ENCODE measurements around the gene ALDH7A1.

The ALDH7A1 gene

DNA sequence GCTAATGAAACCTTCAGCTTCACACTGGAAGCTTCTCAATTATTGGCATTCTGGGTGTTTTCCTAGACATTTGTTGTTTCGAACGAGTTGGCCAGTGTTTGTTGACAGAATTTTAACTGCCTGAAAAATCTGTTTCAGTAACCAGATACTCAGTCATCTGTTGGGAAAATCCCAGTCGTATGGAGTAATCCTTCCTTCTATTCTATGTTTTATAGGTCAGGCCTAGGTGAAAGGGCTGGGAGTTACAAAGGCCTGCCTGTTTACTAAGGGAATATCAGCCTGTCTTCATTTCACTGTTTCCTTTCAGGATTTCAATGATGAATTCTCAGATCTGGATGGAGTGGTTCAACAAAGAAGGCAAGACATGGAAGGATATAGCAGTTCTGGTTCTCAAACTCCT is 111.9 kb downstream of the ALDH7A1 start:
- H3K36me3 ChIP-seq (ENCODE audit: control insufficient read depth in 1 of 2, insufficient read depth in 2 of 2, low read length in 2 of 2), result peaks cover 41 to 64% of the 10 kb centered on the region in 2 donors
- no peaks in the 10 kb centered on the region for H3K27me3 ChIP-seq (ENCODE audit: control insufficient read depth in 1 of 2, insufficient read depth in 2 of 2, low read length in 2 of 2)
- H3K27ac ChIP-seq (ENCODE audit: low read depth, low read length), result no peak overlapping the region
- no peak overlapping the region for H3K4me3 ChIP-seq (ENCODE audit: low read depth in 1 of 2, low read length in 2 of 2)
- no peaks in the 10 kb centered on the region for H3K4me1 ChIP-seq (ENCODE audit: control insufficient read depth in 1 of 2, insufficient read depth in 2 of 2, low read length in 2 of 2)
- no peak overlapping the region for H3K9ac ChIP-seq (ENCODE audit: low read depth in 1 of 2, low read length in 2 of 2)
- no peaks in the 10 kb centered on the region for H3K9me3 ChIP-seq (ENCODE audit: control insufficient read depth in 1 of 2, low read length in 2 of 2)

DNA sequence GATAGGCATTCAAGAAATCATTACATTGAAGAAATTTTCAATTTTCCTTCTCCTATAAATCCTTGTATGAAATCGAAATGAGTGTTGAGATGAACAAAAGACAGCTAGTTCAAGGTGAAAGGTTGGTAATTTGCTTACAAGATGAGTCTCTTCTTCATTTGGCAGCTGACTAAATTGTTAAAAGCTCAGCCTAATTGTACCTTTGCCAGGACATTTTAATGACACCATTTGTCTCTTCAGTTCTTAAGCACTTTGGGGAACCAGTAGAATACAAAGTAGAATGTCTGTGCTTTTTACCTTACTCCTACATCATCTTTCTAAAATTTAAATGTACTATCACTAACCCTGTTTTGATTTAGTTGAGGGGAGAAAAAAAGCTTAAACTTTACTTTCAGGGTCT is 112.4 kb downstream of the ALDH7A1 start:
- no peaks in the 10 kb centered on the region for H3K9me3 ChIP-seq (ENCODE audit: control insufficient read depth in 1 of 2, low read length in 2 of 2)
- no peak overlapping the region for H3K4me3 ChIP-seq (ENCODE audit: low read depth in 1 of 2, low read length in 2 of 2)
- peaks cover 36 to 62% of the 10 kb centered on the region in 2 donors for H3K36me3 ChIP-seq (ENCODE audit: control insufficient read depth in 1 of 2, insufficient read depth in 2 of 2, low read length in 2 of 2)
- H3K9ac ChIP-seq (ENCODE audit: low read depth in 1 of 2, low read length in 2 of 2), result no peak overlapping the region
- H3K27me3 ChIP-seq (ENCODE audit: control insufficient read depth in 1 of 2, insufficient read depth in 2 of 2, low read length in 2 of 2), result no peaks in the 10 kb centered on the region
- no peak overlapping the region for H3K27ac ChIP-seq (ENCODE audit: low read depth, low read length)
- no peaks in the 10 kb centered on the region for H3K4me1 ChIP-seq (ENCODE audit: control insufficient read depth in 1 of 2, insufficient read depth in 2 of 2, low read length in 2 of 2)

DNA sequence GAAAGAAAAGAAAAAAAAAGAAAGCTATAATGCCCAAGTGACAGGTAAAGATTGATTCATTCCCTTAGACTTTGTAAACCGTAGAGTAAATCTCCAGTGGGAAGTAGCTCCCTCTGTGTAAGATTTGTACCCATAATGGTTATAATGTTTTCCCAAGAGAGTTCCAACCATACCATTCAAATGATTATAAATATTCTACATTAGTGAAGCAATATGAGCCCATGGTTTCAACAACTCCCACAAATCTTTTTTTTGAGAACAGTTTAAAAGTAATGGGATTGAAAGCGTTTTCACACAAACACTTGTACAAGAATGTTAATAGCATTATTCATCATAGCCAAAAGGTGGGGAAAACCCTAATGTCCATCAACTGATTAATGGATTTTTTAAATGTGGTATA is 113.8 kb downstream of the ALDH7A1 start:
- Histone ChIP-seq H3K4me3 (ENCODE audit: low read depth in 1 of 2, low read length in 2 of 2) (no peak overlapping the region), H3K4me1 (ENCODE audit: control insufficient read depth in 1 of 2, insufficient read depth in 2 of 2, low read length in 2 of 2) (no peaks in the 10 kb centered on the region), H3K27ac (ENCODE audit: low read depth, low read length) (no peak overlapping the region), H3K9ac (ENCODE audit: low read depth in 1 of 2, low read length in 2 of 2) (no peak overlapping the region), H3K27me3 (ENCODE audit: control insufficient read depth in 1 of 2, insufficient read depth in 2 of 2, low read length in 2 of 2) (no peaks in the 10 kb centered on the region), H3K9me3 (ENCODE audit: control insufficient read depth in 1 of 2, low read length in 2 of 2) (no peaks in the 10 kb centered on the region), H3K36me3 (ENCODE audit: control insufficient read depth in 1 of 2, insufficient read depth in 2 of 2, low read length in 2 of 2) (peaks cover 25 to 49% of the 10 kb centered on the region in 2 donors)

All from duodenal mucosa (tissue), 2 donors.